Measurements from ENCODE around the gene CDH26.

The CDH26 gene

GRCh38 chr20:59987135-59987534 is 28.9 kb downstream of the CDH26 start:
- no peak for DNase-seq

GRCh38 chr20:59988141-59988540 is 29.9 kb downstream of the CDH26 start:
- no peak for DNase-seq

GRCh38 chr20:59992526-59993084 is 34.4 kb downstream of the CDH26 start:
- DNase-seq, result no peak

DNA sequence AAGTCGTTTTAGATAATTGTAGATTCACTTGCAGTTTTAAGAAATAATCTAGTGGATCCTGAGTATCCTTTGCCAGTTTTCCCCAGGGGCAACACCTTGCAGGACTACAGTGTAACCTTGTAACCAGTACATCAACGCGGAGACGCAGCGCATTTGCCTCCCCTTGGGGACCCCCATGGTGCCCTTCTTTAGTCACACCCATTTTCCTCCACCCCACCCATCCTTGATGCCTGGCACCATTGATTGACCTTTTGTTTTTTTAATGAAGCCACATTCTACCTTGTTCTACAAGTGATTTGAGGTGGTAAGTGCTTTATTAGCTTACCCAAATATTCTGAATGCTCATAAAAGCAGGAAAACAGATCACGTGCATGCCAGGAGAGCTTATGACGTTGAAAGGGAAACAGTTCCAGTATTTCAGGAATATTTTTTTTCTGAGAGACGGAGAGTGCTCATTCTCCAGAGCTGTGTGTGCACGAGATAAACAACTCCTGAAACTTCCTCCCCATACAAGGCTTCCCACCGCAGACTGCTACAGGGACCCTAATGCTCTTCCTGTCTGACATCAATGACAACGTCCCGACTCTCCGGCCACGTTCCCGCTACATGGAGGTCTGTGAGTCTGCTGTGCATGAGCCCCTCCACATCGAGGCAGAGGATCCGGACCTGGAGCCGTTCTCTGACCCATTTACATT is 35.7 kb downstream of the CDH26 start:
- DNase-seq, result no peak

GRCh38 chr20:59994697-59995122 is 36.5 kb downstream of the CDH26 start:
- peak; percentile 14 for DNase-seq

DNA sequence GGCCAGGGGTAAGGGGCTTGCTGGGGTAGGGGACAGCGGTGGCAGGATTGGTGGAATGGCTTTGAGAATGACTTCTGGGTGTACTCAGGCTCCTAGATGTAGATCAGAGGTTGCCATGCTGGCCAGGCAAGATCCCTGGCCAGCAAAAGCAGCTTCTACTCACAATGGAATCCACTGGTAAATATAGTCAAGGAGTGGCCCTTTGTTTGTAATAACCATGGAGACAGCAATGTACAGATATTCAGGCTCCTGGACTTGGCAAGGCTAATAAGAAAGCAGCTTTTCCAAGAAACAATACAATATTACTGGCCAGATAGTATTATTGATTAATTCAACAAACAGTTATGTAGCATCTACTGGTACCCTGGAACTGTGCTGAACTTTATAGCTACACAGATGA is 37.9 kb downstream of the CDH26 start:
- no peak for DNase-seq

- DNase-seq, result no peak
These were observed 39.7 kb downstream of the CDH26 start for GRCh38 chr20:59997896-59998295.

GRCh38 chr20:59999502-59999901 is 41.3 kb downstream of the CDH26 start:
- no peak for DNase-seq

DNA sequence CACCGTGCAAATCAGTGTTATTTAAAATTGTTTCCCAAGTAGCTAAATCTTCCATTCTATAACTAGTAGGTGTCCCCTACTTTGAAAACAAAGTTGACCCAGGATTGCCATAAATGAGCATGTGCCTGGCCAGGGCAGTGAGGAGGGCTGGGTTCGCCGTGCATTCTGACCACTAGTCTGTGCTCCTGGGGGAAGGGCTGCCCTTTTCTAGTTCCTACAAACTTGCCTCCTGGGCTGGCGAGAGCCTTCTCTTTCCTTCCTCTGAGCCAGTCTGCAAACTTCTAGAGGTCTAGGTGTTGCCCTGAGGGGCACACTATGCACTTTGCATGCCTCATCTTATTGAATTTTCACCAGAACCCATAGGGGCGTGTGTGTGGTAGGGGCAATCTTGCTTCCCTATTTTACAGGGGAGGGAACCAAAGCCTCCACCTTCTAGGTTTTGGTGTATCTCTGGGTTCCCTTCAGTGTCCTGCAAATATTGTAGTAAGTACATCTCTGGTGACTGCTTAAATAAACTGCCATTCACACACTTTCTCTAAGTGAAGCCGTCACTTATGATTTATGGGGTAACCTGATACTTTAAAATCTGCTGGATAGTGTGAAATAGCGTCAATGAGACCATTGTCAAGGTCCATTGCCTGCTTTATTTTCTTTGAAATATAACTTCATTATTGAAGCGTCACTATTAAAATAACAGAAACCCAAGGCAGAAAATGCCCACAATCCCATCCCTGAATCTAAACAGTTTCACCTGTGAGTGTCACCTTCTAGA is 42.2 kb downstream of the CDH26 start:
- DNase-seq, result no peak

GRCh38 chr20:60001108-60001507 is 42.9 kb downstream of the CDH26 start:
- DNase-seq, result no peak

DNA sequence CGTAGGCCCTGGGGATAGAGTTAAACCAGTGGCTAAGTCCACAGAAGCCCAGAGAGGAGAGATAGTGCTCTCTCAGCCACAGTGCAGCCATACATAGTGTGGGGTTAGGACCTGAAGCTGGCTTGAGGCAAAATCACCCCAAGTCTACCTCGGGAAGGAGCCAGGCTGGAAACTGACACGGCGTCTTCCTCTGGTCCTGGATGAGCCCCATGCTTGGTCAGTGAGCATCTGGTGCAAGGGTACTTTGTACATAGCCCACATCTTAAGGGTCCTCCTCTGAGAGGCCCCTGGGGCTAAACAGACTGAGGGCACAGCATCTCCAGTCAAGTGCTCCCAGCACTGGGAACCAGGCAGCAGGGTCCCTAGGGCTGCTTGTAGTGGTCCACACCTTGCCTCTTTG is 45.6 kb downstream of the CDH26 start:
- DNase-seq, result no peak

DNA sequence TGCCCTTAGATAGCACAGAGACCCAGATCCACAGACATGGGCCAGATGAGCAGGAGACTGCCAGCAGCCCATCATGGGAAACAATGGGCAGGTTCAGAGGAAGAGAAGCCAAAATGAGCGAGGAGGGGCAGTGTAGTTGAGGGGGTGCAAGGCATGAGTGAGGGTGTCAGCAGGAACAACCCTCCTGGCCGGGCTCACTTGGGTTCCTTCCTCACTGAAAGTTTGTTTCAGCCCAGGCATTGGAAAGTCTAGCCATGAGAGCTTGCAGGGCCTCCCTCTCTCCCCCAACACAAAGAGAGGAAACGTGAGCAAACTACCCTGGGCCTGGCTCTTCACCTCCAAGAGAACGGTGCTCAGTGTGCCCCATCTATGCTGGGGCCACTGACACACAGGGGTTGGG is 48.0 kb downstream of the CDH26 start:
- DNase-seq, result no peak

- DNase-seq, result no peak
These were observed 49.2 kb downstream of the CDH26 start for GRCh38 chr20:60007464-60007863.

DNA sequence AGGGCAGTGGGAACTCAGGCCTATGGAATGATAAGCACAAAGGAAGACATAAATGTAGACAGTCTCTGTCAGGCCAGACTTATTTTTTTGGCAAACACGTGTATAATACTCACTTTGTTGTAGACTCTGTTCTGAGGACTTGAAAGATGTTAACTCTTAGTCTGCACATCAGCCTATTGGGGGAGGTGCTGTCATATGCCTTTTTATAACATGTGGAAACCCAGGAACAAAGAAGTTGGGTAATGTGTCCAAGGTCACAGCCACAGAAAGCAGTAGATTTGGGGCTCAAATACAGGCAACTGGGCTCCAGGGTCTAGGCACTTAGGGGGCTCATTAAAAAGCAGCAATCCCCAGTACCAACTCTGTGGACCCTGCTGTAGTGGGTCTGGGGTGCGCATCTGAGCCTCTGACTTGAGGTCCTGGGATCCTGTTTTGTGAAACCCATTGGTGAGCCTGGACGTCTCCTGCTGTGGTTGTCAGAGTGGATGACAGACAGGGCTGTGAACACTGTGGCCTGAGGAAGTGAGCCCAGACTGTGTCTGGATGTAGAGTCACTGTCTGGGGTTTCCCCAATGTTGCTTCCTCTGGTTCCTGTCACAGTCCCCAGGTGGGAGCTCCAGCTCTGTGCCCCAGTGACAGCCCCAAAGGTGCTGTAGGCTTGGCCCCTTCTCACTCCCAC is 50.0 kb downstream of the CDH26 start:
- no peak for DNase-seq

GRCh38 chr20:60009318-60009717 is 51.1 kb downstream of the CDH26 start:
- no peak for DNase-seq

DNA sequence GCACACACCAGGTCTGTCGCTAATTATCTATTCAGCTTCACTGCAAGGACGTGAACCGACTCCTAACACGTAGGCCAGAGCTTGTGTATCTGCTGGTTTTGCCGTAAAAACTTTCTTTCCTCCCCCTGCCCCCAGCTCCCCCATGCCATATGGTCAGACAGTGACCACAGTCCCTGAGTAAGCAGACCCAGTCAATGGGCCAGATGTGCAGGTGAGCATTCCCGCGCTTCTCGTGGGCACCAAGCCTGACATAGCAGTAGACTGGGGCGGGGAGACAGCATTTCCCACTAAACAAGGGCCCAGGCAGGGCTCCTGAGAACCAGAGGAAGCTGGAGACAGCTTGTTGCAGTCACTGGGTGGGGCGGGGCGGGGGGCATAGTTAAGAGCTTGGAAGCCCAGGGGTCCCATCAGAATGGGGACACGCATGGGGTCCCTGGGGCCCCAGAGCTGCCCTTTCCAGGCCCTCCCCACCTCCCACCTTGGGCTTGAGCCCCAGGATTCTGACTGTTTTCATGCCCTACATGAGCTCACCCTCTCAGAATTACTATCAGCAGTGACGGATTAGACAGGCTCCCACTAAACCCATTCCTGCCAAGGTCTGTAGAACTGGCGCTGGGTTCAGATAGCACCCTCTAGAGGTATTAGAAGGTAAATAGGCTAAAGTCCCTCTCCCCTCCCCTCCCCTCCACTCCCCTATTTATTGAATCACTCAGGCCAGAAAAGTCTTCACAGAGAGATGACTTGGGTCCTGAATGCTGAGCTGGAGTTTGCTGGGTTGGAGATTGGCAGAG is 51.8 kb downstream of the CDH26 start:
- DNase-seq, result no peak

- DNase-seq, result no peak
These were observed 52.7 kb downstream of the CDH26 start for GRCh38 chr20:60010689-60011458.

- no peak for DNase-seq
These were observed 53.6 kb downstream of the CDH26 start for GRCh38 chr20:60011512-60012507.

DNA sequence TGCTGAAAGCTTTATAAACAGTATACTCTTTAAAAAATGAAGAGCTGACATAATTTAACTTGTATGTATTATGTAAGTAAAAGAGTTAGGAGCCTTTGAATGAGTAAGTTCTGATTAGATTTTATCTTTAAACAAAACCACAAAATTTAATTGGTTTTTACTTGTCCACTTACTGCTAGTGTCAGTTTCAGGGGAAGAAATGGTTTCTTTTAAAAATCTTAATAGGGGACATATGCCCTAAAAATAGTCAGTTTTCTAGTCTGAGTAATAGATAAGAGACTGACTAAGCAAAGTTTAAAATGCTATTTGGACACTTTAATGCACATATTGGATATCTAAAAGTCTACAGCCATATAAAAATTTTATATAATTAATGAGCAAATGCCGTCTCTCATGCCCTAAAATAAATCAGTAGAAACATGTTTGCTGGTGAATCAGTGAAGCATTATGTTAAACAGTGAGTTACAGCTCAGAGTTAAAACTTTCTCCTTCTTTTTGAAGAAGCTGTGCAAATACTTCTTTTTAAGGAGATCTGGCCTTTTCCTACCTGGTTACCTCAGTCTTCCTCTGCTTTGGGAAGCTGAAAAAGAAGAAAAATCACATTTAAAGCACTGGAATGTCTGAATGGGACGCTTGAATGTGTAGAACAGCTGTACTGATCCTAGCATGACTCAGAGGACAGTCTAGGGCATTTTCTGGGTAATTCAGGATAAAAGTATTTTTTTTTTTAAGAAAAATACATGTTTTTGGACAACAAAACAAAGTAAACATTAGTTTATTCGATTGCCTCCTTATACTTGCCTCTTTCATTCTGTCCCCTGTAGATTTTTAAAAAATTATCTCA is 55.3 kb downstream of the CDH26 start:
- DNase-seq, result no peak

GRCh38 chr20:60016406-60016805 is 58.2 kb downstream of the CDH26 start:
- DNase-seq, result no peak
